Cerebellar nuclear complex (tissue), 1 donor: ENCODE results near the gene ALDOB.
A peak's percentile ranks its signal among the peaks of the same experiment; 100 is the strongest.

Experiments used
- DNase-seq, 2 experiments: peaks; one replicate each; lab custom pipeline; 2025; lab: John Stamatoyannopoulos, UW

Gene ALDOB

GRCh38 chr9:101435601-101436079 lies at the start of gene ALDOB:
Gene ALDOB, minus strand, starts transcription at chr9:101435774. Its CDS starts 4,887 bp downstream, at chr9:101430887.
- DNase-seq: no peak

GRCh38 chr9:101484046-101484445 lies 48.5 kb upstream of the ALDOB start:
- DNase-seq: no peak

- DNase-seq: no peak
These were observed 45.7 kb upstream of the ALDOB start for GRCh38 chr9:101481261-101481660.

DNA sequence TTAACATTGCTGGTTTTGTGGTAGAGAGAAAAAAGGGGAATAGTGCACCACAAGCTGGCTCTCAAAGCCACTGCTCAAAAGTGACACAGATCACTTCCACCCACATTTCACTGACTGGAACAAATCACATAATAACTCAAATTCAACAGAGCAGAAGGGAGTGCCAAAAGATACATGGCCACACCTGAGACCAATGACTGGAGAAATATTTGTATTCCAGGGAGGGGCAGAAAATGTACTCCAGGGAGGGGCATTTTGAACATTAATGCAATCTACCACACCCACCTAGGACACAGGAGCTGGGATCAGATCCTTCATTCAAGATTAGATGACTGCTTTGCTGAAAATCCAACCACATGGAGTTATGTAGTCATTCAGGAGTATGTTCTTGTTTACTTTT lies 44.8 kb upstream of the ALDOB start:
- no peak for DNase-seq

DNA sequence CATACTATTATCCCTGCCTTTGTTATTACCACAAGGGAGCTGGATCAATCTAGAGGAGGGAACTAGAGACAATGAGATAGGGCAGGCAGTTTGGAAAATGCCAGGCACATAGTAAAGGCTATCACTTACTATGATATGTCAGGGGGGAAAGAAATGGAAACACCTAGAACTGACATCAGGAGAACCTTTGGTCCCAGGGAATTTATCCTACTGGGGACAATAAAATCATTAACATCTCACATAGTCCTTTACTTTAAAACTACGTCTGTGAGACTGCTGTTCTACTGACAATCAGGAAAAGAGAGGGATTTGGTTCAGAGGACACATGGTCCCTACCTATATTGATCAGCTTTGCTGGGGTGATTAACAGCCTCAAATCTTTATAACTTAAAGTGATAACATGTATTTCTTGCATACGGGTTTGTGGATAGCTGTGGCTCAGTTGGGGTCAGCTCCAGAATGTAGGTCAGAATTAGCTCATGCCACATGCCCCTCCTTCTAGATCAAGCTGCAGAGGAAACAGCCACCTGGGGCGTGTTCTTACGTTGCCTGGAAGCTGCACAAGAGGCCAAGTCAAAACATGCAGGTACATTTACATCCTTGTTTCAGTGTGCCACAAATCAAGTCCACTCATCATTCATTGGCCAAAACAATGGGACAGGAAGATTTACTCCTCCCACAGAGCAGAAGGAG lies 43.9 kb upstream of the ALDOB start:
- DNase-seq: peak; percentile 75 to 89

- DNase-seq: no peak
These were observed 43.3 kb upstream of the ALDOB start for GRCh38 chr9:101478906-101479305.

DNA sequence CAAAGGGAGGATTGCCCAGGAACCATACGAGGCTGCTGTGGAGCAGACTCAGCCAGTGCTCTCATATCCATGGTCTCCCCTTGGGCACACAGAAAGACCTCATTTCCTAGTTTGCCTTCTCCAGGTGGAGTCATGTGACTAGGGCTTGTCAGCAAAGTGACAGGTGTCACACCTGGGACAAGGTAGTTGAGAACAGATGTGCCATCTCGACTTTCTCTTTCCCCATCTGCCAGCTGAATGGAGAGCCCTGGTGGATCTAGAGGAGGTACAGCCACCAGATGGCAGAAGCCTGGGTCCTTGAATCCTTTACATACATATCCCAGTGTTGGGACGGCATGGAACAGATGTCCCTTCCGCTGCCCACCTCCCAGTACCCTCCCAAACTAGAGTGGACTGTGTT lies 42.9 kb upstream of the ALDOB start:
- no peak for DNase-seq

DNA sequence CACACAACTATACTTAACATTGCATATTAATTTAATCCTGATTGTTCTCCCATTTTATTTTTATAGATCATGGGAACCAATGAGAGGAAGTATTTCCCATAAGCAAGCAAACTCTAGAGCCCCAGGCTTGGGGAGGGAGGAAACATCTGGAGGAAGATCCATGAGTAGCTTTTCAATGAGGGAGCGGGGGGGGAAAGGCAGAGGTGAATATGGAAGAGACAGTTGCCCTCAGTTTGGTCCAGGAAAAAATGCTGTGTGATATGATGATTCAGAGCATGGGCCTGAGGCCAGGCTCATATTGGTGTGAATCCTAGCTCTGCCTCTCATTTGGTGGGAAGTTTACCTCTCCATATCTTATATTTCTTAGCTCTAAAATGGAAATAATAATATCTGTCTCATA lies 42.2 kb upstream of the ALDOB start:
- no peak for DNase-seq

- no peak for DNase-seq
These were observed 41.6 kb upstream of the ALDOB start for GRCh38 chr9:101477214-101477613.

- DNase-seq: no peak
These were observed 41.1 kb upstream of the ALDOB start for GRCh38 chr9:101476576-101477208.

- DNase-seq: no peak
These were observed 37.3 kb upstream of the ALDOB start for GRCh38 chr9:101472891-101473290.

- DNase-seq: no peak
These were observed 35.4 kb upstream of the ALDOB start for GRCh38 chr9:101470929-101471328.

- DNase-seq: no peak
These were observed 34.4 kb upstream of the ALDOB start for GRCh38 chr9:101470021-101470420.

GRCh38 chr9:101469026-101469425 lies 33.5 kb upstream of the ALDOB start:
- no peak for DNase-seq

- DNase-seq: no peak
These were observed 32.5 kb upstream of the ALDOB start for GRCh38 chr9:101468116-101468515.

- DNase-seq: no peak
These were observed 32.1 kb upstream of the ALDOB start for GRCh38 chr9:101467690-101468089.

- DNase-seq: no peak
These were observed 31.3 kb upstream of the ALDOB start for GRCh38 chr9:101466863-101467262.

DNA sequence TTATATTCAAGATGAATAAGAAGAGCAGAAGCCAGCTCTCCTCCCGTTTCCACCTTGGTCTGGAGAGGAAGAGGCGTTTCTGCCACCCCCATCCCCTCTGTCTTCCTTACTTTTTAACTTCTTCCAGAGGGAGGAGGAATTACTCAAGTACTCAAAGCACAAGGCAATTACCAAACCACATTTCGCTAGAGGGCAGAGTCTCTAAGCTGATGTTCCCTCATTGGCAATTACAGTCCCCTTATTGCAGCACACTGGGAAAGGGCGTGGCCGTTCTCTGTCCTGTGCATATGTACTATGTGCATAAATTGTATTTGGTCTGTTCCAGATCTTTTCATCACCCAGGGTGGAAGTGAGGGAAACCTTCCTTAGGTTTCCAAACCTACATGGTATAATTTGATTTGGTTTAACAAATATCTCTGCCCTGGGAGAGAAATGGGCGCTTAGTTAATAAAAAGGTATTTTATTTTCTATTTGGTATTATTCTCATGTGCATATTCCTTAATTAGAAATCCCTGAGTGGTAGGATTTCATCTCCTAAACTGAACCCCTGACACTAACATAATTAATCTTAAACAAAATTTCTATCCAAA lies 29.8 kb upstream of the ALDOB start:
- DNase-seq: no peak

- no peak for DNase-seq
These were observed 27.8 kb upstream of the ALDOB start for GRCh38 chr9:101463397-101463796.

- DNase-seq: no peak
These were observed 27.0 kb upstream of the ALDOB start for GRCh38 chr9:101462558-101462957.

DNA sequence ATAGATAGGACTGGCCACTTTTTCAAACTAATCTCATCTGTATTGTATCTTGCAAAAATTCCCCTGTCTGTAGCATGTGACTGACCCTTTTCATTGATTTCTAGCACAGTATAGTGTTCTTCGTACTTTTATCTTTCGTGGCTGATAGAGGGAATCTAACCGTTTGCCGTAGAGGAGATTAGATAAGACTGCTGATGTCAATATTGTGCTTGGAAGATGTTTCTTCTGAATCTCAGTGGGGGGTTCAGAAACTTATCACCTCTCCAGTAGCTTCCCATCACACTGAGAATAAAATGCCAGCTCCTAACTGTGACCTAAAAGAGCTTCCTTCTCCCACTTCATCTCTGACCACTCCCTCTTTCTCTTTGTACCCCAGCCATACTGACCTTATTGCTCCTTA lies 25.4 kb upstream of the ALDOB start:
- no peak for DNase-seq

DNA sequence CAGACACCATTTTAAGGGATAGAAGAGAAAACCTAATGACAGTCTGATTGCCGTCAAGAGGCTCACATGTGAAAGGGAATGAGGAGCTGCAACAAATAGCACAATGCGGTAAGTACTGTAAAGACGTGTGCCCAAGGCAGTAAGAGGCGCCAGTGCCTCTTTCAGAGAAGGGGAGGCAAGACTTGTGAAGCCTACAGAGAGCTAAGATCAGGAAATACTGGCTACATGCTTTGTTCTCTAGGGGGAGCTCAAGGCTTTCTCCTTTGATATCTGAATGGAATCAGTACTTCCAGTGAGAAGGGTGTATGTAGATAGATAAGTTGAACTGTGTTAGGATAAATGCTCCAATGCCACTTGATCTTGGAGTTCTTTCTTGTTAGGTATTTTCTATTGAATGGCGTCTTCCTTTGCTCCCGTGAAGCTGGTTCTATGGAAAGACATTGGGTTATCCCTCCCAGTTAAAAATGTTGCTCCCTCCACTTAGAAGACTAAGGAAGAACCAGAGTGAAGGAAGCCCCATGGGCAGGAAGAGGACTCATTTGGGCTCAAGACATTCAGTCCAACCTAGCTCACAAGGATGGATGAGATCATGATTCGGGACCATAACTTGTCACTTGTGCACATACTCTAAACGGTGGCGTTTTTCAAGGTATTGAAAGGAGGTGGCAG lies 23.5 kb upstream of the ALDOB start:
- peak; percentile 21 to 75 for DNase-seq

DNA sequence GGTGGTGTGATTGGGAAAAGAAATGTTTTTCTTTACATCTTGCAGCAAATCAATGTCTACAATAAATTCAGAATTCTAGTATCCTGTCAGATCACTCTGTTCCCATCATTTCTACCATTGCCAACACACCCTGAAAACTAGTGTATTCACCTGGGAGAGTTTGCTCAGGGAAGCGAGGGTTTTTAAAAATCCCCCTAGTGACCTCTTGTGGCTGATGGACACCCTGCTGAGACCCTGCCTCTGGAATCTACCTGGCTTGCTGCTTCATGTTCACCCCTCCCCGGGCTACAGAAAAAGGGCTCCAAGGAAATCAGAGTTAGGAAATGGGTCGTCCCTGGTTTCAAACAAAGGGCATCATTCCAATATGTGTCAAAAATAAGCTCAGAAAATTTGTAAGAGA lies 21.4 kb upstream of the ALDOB start:
- no peak for DNase-seq
